ENCODE data around the gene WDCP. TPM values are rescaled to one million over a fixed set of nuclear protein-coding genes. Genes with fewer than 3 reads are reported as not detected.
A peak's percentile ranks its signal among the peaks of the same experiment; 100 is the strongest.
"Not testable (repeated sequence)": the region's sequence is repeated elsewhere in the genome, so short reads cannot be mapped to it uniquely, and the experiment has no call there.

WDCP gene
- total RNA-seq, 1 donor, result 3.0 TPM

DNA sequence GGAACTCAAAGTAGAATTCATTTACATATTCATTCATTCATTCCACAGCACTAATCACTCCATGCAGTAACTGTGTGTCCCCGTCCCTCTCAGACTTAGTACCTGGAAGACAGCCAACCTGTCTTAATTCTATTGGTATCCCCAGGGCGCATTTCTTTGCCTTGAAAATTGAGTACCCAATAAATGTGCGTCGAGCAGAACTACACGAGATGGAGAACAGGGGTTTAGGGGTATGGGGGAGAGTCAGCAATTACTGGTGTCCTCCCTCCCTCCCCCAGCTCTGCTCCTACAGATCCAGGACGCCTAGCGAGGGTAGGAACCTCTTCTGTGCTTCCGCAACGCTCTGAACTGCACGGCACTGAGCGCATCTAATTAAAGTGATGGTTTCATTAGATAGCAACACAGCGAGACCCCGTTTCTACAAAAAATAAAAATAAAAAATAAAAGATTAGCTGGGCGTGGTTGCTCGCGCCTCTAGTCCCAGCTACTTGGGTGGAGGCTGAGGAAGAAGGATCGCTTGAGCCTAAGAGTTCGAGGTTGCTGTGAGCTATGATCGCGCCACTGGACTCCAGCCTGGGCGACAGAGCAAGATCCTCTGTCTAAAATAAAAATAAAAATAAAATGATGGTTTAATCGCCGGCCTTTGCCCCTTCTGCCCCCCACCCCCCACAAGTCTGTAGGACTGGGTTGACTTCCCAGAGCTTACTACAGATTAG lies 1.7 kb upstream of the WDCP start:
- Histone ChIP-seq H3K9me3 (ENCODE audit: low read depth, low read length) (no peaks in the 10 kb centered on the region), H3K4me1 (ENCODE audit: insufficient read depth, low read length) (peaks cover 30% of the 10 kb centered on the region), H3K4me3 (ENCODE audit: low read length) (peak overlapping the region; percentile 42), H3K27me3 (ENCODE audit: insufficient read depth, low read length) (peaks cover 17% of the 10 kb centered on the region)

DNA sequence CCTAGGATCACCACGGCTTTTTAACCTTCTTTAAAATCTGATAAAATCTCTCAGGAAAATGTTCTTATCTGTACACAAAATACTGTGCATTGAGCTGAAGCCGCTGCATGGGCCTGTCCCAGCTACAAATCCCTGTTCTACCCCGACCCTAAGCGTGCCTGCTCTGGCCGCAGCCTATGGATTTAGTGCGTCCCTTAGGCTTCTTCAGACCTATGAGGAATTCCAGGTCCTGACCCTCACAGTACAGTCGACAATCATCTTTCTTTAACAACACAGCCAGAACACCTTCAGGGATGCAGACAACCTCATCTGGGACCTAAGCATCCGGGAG lies 477 bp upstream of the WDCP start:
- Histone ChIP-seq H3K4me1 (ENCODE audit: insufficient read depth, low read length) (peaks cover 30% of the 10 kb centered on the region), H3K27me3 (ENCODE audit: insufficient read depth, low read length) (peaks cover 17% of the 10 kb centered on the region), H3K9me3 (ENCODE audit: low read depth, low read length) (no peaks in the 10 kb centered on the region), H3K4me3 (ENCODE audit: low read length) (no peak overlapping the region)

DNA sequence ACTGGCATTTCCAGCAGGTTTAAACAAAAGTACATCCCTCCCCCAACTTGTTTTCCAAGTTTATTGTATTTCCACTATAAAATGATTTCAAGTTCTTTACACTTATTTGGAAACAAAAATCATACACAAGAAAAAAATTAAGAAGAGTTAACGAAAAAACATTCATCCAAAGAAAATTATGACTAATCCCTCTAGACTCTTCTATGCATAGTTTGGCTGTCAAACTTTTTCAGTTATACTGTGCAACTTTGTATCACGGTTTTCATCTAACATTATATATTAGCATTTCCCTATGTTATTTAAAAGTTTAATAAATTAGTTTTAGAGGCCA lies 627 bp downstream of the WDCP start:
- Histone ChIP-seq H3K4me3 (ENCODE audit: low read length) (peak overlapping the region; percentile 75), H3K4me1 (ENCODE audit: insufficient read depth, low read length) (peaks cover 30% of the 10 kb centered on the region), H3K9me3 (ENCODE audit: low read depth, low read length) (no peaks in the 10 kb centered on the region)

DNA sequence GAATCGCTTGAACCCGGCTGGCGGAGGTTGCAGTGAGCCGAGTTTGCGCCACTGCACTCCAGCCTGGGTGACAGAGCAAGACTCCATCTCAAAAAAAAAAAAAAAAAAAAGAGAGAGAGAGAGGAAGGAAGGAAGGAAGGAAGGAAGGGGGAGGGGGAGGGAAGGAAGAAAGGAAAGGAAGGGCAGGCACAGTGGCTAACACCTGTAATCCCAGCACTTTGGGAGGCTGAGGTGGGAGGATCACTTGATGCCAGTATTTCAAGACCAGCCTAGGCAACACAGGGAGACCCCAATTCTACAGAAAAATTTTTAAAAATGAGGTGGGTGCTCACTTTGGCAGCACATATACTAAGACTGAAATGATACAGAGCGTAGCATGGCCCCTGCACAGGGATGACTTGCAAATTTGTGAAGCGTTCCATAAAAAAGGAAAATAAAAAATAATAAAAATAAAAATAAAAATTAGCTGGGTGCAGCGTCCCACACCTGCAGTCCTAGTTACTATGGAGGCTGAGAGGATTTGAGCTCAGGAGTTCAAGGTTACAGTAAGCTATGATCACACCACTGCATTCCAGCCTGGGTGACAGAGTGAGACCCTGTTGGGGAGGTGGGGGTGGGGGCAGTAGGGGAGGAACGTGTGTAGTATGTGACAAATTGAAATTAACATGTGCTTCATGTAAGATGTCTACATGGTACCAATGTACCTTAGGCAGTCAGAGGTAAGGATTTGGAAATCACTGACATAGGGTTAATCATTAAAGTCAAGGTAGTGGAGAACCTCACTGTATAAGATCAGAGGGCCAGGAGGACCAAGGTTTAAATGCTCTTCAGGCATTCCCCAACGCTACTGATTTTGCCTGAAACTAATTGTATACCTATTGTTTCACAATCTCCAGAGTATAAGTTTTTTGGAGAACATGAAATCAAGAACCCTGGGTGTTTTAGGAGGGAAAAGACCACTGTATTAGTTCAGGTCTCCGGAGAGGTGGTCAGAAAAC lies 1.4 kb downstream of the WDCP start:
- Histone ChIP-seq H3K4me3 (ENCODE audit: low read length) (no peak overlapping the region), H3K9me3 (ENCODE audit: low read depth, low read length) (no peaks in the 10 kb centered on the region), H3K4me1 (ENCODE audit: insufficient read depth, low read length) (peaks cover 30% of the 10 kb centered on the region), H3K27me3 (ENCODE audit: insufficient read depth, low read length) (peaks cover 17% of the 10 kb centered on the region)

More for the DNA sequence above, 627 bp downstream of the WDCP start:
- H3K27me3 ChIP-seq (ENCODE audit: insufficient read depth, low read length), result peaks cover 17% of the 10 kb centered on the region

DNA sequence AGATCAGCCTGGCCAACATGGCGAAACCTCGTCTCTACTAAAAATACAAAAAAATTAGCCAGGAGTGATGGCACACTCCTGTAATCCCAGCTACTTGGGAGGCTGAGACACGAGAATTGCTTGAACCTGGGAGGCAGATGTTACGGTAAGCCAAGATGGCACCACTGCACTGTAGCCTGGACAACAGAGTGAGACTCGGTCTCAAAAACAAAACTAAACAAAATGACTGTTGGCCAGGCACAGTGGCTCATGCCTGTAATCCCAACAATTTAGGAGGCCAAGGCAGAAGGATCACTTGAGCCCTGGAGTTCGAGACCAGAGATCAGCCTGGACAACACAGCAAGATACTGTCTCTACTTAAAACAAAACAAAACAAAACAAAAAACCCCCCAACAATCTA lies 4.1 kb downstream of the WDCP start:
- not testable (repeated sequence) for H3K9me3 ChIP-seq (ENCODE audit: low read depth, low read length); H3K4me3 ChIP-seq (ENCODE audit: low read length); H3K27me3 ChIP-seq (ENCODE audit: insufficient read depth, low read length)
- peaks cover 15% of the 10 kb centered on the region for H3K4me1 ChIP-seq (ENCODE audit: insufficient read depth, low read length)

DNA sequence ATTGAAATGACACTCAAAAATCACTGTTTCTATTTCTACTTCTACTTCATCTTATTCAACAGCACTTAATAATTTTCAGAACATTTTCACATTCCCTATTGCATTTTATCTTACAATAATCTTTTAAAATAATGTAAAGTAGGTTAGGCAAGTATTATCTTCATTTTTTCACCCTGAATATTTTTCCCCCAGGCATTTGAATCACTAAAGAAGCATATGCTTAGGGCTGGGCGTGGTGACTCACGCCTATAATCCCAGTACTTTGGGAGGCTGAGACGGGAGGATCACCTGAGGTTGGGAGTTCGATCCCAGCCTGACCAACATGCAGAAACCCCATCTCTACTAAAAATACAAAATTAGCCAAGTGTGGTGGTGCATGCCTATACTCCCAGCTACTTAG lies 6.7 kb downstream of the WDCP start:
- H3K9me3 ChIP-seq (ENCODE audit: low read depth, low read length), result no peaks in the 10 kb centered on the region
- H3K4me1 ChIP-seq (ENCODE audit: insufficient read depth, low read length), result no peaks in the 10 kb centered on the region
- H3K4me3 ChIP-seq (ENCODE audit: low read length), result no peak overlapping the region
- H3K27me3 ChIP-seq (ENCODE audit: insufficient read depth, low read length), result no peaks in the 10 kb centered on the region

DNA sequence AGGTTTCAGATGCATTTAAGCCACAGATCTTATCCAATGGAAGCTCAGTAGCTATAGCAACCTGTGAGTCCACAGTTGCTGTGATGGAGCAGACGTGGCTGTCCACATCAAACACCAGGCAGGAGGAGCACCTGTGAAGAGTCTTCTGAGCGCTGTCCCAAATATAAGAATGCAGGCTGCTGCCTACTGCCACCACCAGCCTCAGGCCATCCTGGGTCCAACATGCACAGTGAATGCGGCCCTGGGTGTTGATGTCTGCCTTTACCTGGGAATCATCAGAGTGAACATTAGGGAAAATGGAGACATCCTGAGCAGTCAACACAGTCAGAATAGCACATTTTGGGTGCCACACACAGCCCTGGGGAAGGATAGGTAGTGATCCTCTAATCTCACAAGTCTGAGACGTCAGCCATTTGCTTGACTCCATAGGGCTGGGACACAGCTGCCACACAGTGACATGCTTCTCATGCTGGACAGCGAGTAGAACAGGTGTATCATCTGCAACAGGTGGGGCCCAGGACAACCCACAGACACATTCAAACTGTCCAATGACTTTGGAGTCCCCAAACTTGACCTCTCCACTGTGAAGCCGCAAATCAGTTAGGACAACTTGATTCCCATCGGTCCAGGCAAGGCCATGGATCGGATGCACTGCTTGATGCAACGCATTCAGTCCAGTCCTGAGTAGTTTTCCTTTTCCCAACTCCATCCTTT lies 8.2 kb downstream of the WDCP start:
- Histone ChIP-seq H3K4me1 (ENCODE audit: insufficient read depth, low read length) (no peaks in the 10 kb centered on the region), H3K27me3 (ENCODE audit: insufficient read depth, low read length) (no peaks in the 10 kb centered on the region), H3K9me3 (ENCODE audit: low read depth, low read length) (no peaks in the 10 kb centered on the region), H3K4me3 (ENCODE audit: low read length) (no peak overlapping the region)

DNA sequence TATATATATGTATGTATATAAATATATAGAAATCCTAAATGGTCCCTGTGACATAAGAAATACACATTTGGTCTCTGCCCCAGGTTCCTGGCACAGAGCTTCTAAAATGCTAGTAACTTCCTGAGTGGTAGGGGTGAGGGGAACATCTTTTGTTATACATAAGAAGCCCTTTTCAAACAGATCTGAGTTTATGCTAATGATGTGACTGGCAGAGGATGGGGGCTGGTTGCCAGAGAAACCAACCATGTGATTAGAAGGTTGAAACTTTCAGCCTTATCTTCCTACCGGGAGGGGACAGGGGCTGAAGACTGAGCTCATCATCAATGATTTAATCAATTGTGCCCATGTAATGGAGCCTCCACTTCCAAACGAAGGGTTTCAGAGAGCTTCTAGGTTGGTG lies 21.0 kb downstream of the WDCP start:
- H3K4me1 ChIP-seq (ENCODE audit: insufficient read depth, low read length), result no peaks in the 10 kb centered on the region

DNA sequence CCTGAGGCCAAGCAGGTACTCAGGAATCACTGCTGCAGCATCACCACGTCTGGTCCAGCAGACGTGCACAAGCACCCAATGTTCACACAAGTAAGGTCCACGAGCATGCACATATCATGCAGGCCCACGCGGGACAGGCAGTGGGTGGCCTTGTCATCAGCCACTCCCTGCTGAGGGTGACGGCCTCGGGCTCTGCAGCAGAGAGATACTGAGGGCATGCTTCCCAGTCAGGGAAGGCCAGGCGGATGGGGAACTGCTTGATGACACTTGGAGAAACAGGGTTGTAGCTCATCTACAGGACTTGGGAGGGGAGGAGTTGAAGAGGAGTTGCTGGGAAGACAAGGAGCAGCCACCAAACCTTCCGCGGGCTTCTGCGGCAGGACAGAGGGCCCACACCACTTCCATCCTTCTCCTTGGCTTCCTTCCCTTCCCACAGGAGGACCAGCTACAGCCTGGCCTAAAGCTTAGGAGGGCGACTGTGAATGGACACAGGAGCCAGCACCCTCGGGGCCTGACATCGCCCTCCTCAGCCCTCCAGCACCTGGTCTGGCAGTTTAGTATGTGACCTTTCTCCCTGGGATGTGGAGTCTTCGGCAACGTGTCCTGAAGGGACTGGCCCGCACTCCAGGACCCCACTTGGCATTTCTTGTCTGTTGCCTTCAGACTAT lies 22.1 kb downstream of the WDCP start:
- H3K27me3 ChIP-seq (ENCODE audit: insufficient read depth, low read length), result no peaks in the 10 kb centered on the region
- H3K4me3 ChIP-seq (ENCODE audit: low read length), result no peak overlapping the region
- H3K4me1 ChIP-seq (ENCODE audit: insufficient read depth, low read length), result no peaks in the 10 kb centered on the region
- H3K9me3 ChIP-seq (ENCODE audit: low read depth, low read length), result no peaks in the 10 kb centered on the region

More for the DNA sequence above, 21.0 kb downstream of the WDCP start:
- Histone ChIP-seq H3K4me3 (ENCODE audit: low read length) (no peak overlapping the region), H3K27me3 (ENCODE audit: insufficient read depth, low read length) (no peaks in the 10 kb centered on the region), H3K9me3 (ENCODE audit: low read depth, low read length) (no peaks in the 10 kb centered on the region)

DNA sequence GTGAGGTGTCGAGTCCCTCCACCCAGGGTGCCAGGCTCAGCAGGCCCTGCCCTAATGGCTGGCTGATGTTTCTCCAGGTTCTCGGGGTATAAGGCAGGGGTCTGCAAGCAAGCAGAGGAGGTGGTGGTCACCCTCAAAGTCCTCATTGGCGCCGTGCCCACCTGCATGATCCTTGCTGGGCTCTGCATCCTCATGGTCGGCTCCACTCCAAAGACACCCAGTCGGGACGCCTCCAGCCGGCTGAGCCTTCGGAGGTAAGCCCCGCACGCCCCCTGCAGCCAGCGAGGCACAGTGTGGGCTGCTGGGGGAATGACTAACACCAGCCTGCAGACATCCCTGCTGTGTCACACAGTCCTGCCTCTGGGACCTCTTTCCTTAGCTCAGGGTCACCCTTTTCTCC lies 23.2 kb downstream of the WDCP start:
- Histone ChIP-seq H3K4me3 (ENCODE audit: low read length) (no peak overlapping the region), H3K27me3 (ENCODE audit: insufficient read depth, low read length) (no peaks in the 10 kb centered on the region), H3K9me3 (ENCODE audit: low read depth, low read length) (no peaks in the 10 kb centered on the region), H3K4me1 (ENCODE audit: insufficient read depth, low read length) (no peaks in the 10 kb centered on the region)

DNA sequence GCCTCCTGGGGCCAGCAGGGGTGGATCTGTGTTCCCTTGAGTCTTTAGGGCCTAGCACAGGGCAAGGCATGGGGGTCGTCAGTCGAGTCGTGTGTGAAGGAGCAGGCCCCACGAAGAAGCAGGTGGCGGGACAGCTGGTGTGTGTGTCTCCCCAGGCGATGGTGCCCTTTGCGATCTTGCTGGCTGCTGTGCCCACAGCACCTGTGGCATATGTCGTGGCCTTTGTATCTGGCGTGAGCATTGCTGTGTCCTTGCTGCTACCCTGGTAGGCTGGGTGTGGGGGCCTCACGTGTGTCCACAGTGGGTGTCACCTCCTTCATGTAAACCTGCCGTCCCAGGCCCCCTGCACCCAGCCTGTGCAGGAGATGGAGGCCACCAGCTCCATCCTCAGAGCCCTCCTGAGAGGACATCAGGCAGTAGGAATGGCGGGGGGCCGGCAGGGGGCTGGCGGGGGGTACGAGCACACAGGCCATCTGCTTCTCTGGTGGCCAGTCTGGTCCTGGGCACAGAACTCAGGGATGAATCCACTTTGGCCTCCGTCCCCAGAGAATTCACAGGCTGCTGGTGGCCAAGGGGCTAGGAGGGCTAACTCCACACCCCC lies 24.1 kb downstream of the WDCP start:
- Histone ChIP-seq H3K4me1 (ENCODE audit: insufficient read depth, low read length) (no peaks in the 10 kb centered on the region), H3K27me3 (ENCODE audit: insufficient read depth, low read length) (no peaks in the 10 kb centered on the region), H3K4me3 (ENCODE audit: low read length) (no peak overlapping the region), H3K9me3 (ENCODE audit: low read depth, low read length) (no peaks in the 10 kb centered on the region)

DNA sequence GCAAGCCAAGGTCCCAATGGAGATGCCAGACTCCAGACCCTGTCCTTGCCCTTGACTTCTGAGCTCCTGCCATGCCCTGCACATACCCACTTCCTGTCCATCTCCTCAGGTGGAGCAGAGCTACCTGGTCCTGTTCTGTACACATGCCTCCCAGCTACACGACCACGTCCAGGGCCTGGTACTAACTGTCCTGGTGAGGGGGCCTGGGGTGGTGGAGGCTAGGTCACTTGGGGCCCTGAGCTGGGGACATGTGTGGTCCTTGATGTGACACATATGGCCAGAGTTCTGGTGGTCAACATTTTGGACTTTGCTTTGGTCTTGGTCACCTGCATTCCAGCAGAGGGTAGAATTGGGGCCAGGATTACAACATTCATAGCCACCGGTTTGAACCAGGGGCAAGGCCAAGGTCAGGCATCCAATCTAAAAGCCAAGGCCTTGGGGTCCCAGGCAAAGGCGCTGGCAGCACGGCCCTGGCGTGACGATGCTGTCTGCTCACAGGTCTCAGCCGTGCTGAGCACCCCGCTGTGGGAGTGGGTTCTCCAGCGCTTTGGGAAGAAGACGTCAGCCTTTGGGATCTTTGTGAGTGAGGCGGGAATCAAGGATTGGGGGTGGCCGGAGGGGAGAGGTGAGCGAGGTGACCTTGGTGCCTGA lies 24.7 kb downstream of the WDCP start:
- Histone ChIP-seq H3K4me3 (ENCODE audit: low read length) (no peak overlapping the region), H3K9me3 (ENCODE audit: low read depth, low read length) (no peaks in the 10 kb centered on the region), H3K27me3 (ENCODE audit: insufficient read depth, low read length) (no peaks in the 10 kb centered on the region), H3K4me1 (ENCODE audit: insufficient read depth, low read length) (no peaks in the 10 kb centered on the region)

DNA sequence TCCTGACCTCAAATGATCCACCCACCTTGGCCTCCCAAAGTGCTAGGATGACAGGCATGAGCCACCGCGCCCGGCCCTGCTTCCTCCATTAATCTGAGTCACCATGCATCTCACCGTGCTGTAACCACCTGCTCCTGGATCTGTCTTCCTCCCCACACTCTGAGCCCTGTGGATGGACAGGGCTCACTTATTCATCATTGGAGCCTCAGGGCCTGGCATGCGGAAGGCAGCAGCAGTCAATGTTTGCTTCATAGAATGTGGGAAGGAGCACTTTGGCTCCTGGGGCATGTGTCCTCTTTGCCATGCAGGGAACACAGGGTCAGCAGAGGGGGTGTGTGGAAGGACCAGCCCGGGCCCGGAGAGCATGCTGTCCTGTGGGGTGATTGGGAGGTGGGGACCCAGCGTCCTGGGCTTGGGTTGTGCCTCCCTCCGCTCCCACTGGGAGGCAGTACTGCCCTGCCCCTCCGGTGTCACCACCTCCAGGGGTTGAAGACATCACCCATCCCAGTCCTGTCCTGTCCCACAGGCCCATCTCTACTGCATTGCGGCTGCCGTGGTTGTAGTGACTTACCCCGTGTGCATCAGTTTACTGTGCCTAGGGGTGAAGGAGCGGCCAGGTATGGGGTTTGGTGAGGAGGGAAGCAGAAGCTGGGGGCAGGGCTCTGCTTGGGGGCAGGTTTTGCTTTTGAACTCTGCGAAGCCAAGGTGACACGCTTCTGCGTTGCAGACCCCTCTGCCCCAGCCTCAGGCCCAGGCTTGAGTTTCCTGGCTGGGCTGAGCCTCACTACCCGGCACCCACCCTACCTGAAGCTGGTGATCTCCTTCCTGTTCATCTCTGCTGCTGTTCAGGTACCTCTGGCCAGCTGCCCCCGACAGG lies 25.8 kb downstream of the WDCP start:
- Histone ChIP-seq H3K4me1 (ENCODE audit: insufficient read depth, low read length) (no peaks in the 10 kb centered on the region), H3K4me3 (ENCODE audit: low read length) (no peak overlapping the region), H3K9me3 (ENCODE audit: low read depth, low read length) (no peaks in the 10 kb centered on the region), H3K27me3 (ENCODE audit: insufficient read depth, low read length) (no peaks in the 10 kb centered on the region)

Measured in mononuclear cell (primary cell).